HG02763 (cell line): ENCODE results near the gene HCN2.

Experiments used
- ATAC-seq: cut with Tn5 transposase; IDR thresholded peaks from one replicate; pipeline ENCODE4 v1.9.1; 2021; ENCODE audit warnings: mild to moderate bottlenecking, moderate library complexity; ENCODE audit not compliant: unreplicated experiment

Gene HCN2

DNA sequence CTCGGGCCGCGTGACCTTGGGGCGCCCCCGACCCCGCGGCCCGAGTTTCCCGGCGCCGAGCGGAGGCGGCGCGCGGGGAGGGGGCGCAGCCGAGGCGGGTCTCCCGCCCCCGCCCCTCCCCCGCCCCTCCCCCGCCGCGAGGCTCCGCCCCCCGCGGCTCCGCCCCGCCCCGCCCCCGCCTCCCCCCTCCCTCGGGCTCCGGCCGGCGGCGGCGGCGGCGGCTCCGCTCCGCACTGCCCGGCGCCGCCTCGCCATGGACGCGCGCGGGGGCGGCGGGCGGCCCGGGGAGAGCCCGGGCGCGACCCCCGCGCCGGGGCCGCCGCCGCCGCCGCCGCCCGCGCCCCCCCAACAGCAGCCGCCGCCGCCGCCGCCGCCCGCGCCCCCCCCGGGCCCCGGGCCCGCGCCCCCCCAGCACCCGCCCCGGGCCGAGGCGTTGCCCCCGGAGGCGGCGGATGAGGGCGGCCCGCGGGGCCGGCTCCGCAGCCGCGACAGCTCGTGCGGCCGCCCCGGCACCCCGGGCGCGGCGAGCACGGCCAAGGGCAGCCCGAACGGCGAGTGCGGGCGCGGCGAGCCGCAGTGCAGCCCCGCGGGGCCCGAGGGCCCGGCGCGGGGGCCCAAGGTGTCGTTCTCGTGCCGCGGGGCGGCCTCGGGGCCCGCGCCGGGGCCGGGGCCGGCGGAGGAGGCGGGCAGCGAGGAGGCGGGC lies at the start of gene HCN2:
HCN2 (plus strand) TSS at position 189 of the 703 bp plus-strand sequence; CDS start at position 254, 65 bp downstream.
- ATAC-seq: no peak

DNA sequence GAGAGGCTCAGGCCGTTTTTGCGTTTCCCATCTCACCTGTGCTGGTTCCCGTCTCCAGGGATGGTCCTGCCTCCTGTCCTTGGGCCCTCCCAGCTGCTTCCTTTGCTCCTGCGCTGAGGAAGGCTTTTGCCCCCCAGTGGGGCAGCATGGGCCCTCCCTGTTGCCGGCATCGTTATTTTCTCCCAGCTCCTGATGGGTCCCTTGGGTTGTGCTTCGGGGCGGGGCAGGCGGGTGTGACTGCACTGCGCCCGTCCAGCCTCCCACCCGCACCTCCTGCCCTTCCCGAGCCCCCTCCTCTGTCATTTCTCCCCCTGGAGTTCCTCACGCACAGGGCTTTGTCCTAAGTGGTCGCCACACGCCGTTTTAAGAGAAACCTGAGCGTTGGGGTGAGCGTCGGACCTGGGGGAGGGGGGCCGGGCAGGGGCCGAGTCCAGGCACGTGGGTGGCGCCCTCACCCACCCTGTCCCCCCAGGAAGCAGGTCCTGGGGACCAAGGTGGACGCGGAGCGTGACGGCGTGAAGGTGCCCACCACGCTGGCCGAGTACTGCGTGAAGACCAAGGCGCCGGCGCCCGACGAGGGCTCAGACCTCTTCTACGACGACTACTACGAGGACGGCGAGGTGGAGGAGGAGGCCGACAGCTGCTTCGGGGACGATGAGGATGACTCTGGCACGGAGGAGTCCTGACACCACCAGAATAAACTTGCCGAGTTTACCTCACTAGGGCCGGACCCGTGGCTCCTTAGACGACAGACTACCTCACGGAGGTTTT lies 48.6 kb upstream of the HCN2 start:
- no peak for ATAC-seq

DNA sequence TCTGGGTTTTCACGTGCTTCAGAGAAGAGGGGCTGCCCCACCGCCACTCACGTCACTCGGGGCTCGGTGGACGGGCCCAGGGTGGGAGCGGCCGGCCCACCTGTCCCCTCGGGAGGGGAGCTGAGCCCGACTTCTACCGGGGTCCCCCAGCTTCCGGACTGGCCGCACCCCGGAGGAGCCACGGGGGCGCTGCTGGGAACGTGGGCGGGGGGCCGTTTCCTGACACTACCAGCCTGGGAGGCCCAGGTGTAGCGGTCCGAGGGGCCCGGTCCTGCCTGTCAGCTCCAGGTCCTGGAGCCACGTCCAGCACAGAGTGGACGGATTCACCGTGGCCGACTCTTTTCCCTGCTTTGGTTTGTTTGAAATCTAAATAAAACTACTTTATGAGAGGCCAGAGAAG lies 48.0 kb upstream of the HCN2 start:
- no peak for ATAC-seq

DNA sequence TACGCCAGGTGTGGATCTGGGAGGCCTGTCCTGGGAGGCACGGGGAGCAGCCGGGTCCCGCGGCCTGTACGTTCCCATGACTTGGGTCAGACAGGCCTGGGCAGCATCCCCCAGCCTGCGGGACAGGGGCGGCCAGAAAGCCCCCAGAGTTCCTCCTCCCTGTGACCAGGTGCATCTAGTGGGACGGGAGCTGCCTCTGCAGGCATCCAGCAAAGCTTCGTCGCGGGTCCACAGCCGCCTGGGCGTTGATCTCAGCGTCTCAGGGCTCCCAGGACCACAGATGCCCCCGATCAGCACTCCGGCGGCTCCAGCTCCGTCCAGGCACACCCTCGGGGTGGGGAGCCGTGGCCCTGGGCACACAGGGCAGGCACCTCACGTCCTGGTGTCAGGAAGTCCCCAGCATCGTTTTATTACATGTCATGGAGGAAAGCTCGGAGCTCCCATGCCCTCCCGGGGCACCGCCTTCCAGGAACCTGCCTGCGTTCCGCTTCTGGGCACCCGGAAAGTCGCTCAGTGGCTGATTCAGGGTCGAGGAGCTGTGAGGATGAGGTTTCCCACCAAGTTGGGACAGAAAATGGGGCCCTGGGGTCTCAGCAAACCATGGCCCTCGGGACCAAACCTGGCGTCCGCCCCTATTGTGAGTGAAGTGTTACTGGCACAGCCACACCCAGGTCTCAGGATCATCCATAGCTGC lies 47.4 kb upstream of the HCN2 start:
- no peak for ATAC-seq

DNA sequence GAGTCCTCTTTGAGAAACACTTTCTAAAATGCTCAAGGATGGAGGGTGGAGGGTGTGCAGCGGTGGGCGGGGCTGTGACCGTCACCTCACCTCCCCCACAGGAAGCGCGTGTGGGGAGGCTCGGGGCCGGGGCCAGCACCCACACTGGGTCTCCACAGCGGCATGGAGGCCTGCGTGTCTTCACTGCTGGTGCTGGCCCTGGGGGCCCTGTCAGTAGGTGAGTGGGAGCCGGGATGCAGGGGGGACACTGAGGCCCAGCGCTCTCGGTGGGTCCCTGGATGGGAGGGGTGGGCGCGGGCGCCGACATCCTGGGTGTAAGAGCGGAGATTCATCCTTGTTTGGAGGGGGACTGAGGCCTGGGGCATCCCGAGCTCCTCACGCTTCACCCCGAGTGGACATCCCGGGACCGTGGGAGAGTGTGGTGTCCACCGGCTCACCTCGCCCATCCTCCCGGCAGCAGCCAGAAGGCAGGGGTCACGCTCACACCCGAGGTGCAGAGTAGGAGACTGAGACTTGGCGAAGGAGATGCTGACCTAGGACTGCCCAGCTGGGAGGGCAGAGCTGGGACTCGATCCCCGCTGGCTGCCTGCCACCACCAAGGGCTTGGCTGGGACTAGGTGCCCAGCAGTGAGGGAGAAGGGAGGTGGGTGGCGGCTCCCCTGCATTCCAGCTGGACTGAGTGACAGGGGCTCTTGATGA lies 45.6 kb upstream of the HCN2 start, which contains the start of gene GZMM:
GZMM (plus strand) TSS at position 144 of the 699 bp plus-strand sequence; CDS start at position 163, 19 bp downstream.
- ATAC-seq: no peak

DNA sequence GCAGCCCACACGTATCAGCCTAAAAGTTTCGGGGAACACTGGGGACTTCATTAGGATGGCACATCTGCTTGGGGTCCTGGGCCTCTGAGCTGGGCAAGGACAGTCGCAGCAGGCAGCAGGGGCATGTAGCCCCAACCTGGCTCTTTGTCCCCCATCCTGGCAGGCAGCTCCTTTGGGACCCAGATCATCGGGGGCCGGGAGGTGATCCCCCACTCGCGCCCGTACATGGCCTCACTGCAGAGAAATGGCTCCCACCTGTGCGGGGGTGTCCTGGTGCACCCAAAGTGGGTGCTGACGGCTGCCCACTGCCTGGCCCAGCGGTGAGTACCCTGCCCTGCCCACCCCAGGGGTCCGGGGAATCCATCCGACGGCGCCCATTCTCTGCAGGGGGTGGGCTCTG lies 42.6 kb upstream of the HCN2 start:
- no peak for ATAC-seq

DNA sequence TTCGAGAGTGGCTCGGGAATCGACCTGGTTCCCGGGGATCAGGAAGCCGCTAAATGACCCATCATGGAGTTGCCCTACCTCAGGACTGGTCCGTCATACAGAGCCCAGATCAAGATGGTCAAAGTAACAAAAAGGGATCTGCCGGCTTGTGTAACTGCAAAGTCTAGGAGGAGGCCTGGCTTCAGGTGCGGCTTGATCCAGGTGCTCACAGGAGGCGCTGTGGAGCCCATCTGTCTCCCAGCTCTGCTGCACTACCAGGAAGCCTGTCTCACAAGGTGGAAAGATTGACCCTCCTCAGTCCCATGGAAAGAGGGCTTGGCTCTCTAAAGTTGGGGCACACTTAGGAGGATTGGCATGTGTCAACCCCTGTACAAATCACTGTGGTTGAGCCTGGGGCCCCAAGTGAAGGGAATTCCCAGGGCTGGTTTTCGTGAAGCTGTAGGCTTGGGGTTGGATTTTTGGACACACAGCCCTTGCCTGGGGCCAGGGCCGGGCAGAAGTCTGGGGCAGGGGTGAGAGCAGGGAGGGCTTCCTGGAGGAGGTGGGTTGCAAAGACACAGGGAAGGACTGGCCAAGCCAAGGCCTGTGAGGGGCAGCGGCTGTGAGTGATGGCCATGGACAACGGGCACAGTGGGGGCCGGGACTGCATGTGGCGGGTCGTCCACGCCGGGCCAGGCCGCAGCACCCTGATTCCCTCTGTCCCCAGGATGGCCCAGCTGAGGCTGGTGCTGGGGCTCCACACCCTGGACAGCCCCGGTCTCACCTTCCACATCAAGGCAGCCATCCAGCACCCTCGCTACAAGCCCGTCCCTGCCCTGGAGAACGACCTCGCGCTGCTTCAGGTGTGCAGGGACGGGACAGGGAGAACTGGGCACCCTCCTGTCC lies 41.6 kb upstream of the HCN2 start:
- ATAC-seq: no peak

DNA sequence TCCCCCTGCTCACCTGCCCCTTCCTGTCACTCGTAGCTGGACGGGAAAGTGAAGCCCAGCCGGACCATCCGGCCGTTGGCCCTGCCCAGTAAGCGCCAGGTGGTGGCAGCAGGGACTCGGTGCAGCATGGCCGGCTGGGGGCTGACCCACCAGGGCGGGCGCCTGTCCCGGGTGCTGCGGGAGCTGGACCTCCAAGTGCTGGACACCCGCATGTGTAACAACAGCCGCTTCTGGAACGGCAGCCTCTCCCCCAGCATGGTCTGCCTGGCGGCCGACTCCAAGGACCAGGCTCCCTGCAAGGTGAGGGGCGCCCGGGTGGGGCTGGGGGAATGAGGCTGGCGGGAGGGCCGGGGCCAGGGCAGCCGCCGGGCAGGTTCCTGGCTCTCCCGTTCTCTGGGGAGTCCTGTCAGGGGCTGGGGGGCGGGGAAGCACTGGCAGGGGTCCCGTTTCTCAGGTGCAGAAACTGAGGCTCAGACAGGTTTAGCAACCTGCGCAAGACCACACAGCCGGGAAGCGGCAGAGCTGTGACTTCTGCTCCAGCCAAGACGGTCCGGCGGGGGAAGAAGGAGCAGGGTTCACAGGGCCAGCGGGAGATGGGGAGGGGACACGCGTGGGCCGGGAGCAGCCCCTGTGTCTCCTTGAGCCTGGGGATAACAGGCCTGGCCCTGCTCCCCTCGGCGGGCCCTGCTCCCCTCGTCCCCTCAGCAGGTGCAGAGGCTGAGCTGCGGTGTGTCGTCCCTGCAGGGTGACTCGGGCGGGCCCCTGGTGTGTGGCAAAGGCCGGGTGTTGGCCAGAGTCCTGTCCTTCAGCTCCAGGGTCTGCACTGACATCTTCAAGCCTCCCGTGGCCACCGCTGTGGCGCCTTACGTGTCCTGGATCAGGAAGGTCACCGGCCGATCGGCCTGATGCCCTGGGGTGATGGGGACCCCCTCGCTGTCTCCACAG lies 40.5 kb upstream of the HCN2 start:
- no peak for ATAC-seq

DNA sequence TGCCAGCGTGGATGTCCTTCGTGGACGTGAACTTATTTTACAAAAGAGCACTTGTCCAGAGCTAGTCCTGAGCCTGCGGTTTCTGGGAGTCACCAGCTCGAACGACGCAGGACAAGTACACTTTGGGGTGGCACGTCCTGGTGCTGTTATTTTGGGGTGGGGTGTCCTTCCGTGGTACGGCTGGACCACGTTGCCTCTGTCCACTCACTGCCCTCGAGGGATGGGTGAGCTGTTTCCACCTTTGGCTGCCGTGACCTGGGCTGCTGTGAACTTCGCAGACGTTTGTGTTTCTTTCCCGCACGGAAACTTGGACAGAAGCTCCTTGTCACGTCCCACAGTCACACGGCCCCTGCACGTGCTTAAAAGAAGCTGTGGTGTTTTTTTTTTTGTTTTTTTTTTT lies 34.9 kb upstream of the HCN2 start:
- no peak for ATAC-seq

DNA sequence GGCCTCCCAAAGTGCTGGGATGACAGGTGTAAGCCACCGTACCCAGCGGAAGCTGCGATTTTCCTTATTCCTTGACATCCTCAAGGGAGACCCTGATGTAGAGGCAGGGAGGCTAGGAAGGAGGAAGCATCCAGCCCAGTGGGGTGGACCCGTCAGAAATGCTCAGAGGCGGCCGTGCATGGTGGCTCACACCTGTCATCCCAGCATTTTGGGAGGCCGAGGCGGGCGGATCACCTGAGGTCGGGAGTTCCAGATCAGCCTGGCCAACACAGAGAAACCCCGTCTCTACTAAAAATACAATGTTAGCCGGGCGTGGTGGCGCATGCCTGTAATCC lies 34.2 kb upstream of the HCN2 start:
- no peak for ATAC-seq

DNA sequence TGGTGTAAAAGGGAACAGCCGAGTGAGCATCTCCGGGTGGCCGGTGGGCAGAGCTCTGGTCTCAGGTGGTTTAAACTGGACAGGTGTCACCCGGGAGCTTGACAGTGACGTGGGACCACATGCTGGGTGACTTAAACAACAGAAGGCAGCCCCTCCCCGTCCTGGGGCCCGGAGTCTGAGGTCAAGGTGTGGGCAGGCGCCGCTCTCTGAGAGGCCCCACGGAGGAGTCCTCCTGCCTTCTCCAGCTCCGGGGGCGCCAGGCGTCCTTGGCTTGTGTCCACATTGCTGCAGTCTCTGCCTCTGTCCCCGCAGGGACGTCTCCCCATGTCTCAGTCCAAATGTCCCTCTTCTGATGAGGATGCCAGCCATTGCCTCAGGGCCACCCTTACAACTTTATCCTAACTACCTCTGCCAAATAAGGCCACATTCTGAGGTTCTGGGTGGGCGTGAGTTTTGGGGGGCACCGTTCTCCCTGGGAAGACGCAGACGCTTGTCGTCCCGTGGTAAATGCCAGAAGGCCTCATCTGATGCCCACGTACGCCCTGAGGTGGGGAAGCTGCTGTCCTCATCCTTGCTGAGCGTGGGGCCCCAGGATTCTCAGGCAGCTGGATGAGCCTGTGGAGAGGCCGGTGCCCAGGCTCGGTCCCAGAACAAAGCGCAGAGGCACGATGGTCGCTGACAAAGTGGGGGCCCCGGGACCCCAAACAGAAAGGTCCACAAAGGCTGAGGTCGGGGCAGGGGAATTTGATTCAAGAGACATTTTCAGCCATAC lies 32.9 kb upstream of the HCN2 start:
- no peak for ATAC-seq

DNA sequence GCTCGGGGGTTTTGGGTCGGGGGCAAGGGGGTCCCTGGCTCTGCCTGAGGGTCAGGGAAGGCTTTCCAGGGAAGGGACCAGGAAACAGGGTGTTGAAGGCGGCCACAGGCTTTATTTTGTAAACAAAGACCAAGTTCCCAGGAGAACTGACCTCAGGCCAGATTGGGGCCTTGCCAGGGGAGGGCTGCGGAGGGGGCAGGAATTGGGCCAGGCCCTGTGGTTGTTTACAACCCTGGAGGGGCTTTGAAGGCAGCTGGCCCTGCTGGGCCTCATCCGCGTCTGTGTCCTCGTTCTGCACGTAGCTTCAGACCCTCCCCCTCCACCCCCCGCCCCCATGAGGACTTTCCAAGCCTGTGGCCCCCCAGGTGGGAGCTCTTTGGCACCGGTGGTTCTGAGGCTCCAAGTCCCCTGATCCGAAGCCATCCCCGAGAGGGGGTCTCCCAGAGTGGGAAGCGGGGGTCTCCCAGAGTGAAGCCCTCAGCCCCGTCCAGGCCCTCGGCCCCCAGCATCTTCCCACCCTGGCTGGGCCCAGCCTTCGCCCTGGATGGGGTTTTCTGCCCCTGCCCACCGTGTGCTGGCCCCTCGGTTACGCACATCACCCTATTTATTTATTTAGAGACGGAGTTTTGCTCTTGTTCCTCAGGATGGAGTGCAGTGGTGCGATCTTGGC lies 30.8 kb upstream of the HCN2 start:
- ATAC-seq: no peak

DNA sequence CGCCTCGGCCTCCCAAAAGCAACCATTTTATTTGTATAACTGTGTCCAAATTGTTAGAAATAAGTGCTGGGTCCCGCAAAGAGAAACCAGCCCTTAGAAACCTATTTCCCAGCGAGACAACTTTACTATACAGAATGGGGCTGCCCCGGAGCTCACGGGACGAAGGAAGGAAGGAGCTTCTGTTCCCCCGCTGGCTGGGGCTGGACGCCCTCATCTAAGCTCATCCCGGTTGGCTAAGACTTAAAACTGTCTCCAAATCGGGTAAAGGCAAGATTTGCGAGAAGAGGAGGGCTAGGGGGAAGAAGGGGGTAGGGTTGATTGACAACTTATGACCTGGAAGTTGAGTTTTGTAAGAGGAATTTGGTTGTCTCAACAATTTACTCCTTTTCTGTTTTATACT lies 29.6 kb upstream of the HCN2 start:
- ATAC-seq: no peak

DNA sequence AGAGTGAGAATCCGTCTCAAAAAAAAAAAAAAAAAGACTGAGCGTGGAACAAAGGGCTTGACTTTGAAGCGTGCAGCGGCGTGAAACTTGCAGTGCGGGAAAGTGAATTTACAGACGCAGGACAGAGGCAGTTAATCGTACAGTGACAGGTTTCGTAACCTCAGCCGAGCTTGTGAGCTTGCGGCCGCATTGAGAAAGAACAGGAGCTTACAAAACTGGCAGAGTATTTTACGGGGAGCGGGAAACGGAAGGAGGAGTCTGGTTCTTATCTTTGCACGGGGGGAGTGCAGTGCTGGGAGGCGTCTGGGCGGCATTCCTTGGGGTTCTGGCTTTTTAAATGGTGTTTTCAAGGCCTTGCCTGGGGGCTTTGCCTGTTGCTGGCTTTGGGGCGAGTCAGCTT lies 23.3 kb upstream of the HCN2 start:
- ATAC-seq: no peak

DNA sequence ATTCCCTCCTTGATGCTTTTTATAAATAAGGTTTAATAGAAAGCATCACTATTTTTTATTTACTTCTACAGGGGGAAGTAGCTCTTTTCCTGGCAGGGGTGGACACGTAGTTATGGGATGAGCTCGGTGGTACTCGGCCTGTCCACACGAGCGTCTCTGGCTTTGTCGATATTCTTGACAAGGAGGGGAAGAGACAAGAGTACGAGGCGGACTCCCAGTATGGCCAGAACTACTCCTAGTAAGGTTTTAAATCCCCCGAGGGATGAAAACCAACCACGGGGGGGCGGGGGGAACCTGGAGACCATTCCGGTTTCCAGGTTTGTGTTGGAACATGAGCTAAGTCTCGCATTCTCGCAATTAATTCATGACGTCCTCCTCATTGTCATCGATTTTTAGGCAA lies 22.8 kb upstream of the HCN2 start:
- no peak for ATAC-seq

DNA sequence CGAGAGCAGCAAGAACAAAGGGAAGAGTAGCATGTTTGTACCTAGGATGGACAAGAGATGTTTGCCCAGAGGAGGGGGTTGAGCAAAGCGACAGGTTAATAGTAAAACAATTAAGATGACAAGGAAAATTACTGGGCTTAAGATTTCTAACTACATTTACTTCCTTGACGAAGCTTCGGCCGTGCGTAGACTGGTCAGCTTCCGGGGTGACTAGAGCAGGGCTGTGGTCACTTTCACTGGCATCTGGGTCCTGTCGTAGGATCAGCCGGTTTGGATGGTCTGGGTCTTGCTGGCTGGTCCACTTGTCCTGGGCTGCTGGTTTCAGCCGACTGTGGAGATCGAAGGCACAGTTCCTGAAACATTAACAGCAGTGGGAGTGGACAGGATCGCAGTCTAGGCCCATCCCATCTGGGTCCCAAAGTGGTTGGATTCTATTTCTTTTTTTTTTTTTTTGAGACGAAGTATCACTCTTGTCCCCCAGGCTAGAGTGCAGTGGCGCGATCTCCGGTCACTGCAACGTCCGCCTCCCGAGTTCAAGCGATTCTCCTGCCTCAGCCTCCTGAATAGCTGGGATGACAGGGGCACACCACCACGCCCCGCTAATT lies 22.3 kb upstream of the HCN2 start:
- no peak for ATAC-seq

DNA sequence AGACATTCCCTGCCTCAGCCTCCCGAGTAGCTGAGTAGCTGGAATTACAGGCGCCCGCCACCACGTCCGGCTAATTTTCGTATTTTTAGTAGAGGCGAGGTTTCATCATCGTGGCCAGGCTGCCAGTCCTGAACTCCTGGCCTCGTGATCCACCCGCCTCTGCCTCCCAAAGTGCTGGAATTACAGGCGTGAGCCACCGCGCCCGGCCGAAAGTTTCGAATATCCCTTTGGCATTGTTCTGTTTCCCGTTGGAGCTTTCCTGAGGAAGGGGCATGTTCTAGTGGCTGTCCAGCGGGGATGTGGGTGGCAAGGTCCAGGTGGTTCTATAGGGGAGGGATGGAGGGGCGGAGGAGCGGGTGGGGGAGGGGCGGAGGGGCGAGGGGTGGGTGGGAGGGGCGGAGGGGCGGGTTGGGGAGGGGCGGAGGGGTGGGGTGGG lies 19.4 kb upstream of the HCN2 start:
- no peak for ATAC-seq
